Right ventricle myocardium inferior (tissue), 1 donor: ENCODE results near the gene HPCAL1. TPM values are rescaled to one million over a fixed set of nuclear protein-coding genes. Genes with fewer than 3 reads are reported as not detected.

Experiments
- ATAC-seq: fragments of 200-7000 bp; cut with Tn5 transposase; one replicate; pipeline ENCODE4 v1.9.1; 2020; ENCODE audit warnings: mild to moderate bottlenecking, moderate library complexity
- DNase-seq: peaks from one replicate; pipeline ENCODE4 v3.0.0; 2021; ENCODE audit errors: missing footprints
- intact Hi-C: fragments of 100-400 bp; cut with DNase I; formaldehyde crosslinking; loops from one replicate; pipeline ENCODE4 v1.11.0; 2022
- total RNA-seq: library from RNA; stranded (reverse); fragmentation: NEBNext Ultra II Directional; extraction: Animal tissue kit (Norgen Biotek cat#: 25700); gene quantifications from one replicate; pipeline ENCODE4 v1.2.1, GENCODE V29; 2021
- donor health status: DM: no; HTN: yes; CAD: no; lungs with severe emphysema.

HPCAL1 gene
- total RNA-seq, 1 donor from 2014 or later, result 41.9 TPM

DNA sequence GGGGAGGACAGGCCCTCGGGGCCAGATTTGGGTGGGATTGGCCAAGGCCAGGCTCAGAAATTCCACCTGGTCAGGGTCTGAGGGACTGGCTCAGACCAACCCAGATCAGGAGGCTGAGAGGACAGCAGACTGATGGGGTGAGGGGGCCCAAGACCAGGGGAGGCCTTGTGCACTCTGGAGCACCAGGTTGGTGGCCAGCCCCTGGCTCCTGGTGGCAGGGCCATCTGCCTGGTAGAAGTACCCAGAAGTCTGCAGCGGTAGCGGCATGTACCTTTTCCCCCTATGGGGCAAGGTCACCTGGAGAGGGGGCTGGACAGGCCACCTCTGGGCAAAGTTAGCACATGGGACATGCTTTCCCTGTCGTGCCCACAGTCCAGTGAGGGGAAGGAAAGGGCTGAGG, 166.6 kb downstream of the HPCAL1 start:
- DNase-seq, result no peak
- ATAC-seq, result no peak
- intact Hi-C loops, result no loop called here

DNA sequence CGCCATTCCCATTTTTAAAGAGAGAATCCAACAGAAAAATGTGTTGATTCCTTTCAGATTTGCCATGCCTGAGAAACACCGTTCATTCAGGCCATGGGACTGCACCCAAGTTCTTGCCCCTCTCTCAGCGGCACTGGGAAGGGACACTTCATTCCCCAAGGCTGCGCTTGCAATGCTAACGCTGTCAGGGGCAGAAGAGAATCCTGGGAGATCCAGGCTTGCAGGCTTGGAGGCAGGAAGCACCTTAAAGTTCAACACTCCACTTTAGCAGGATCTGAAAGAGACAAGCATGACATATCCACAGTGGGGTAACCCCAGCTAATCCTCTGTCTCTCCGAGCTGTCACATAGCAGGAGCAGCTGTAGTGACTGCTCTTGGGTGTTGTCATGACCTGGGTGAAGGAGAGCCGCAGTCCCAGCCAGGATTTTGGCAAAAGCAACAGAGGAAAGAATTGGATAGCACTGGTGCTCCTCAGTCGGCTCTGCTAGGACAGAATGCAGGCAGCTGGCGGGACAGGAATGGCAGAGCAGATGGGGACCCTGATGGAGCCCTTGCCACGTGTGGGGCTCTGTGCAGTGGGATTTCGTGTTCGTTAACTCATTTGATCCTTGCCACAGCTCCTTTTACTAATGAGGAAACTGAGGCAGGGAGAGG, 167.4 kb downstream of the HPCAL1 start:
- ATAC-seq, result peak; percentile 52
- intact Hi-C loops, result no loop called here
- DNase-seq, result no peak

DNA sequence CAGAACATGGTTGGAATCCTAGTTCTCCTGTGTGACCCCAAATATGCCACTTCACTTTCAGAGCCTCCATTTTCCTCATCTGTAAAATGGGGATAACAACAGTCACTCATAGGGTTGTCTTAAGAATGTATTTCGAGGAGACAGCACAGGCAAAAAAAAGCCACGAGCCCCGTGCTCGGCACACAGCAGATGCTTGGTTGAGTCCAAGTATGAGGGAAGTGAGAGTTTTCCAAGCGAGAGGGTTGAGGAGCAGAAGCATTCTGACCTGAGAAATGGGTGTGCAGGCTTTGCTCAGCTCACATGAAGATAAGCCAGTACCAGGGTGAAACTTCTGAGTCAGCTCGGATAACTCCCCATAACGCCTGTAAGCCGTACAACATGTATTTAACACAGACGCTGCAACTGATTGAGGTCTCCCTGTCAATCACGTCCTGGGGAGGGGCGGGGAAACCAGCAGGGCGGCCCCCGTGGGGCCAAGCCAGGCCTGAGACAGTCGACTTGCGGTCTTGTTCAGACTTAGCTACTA, 168.4 kb downstream of the HPCAL1 start:
- DNase-seq, result no peak
- intact Hi-C loops, result no loop called here
- no peak for ATAC-seq

DNA sequence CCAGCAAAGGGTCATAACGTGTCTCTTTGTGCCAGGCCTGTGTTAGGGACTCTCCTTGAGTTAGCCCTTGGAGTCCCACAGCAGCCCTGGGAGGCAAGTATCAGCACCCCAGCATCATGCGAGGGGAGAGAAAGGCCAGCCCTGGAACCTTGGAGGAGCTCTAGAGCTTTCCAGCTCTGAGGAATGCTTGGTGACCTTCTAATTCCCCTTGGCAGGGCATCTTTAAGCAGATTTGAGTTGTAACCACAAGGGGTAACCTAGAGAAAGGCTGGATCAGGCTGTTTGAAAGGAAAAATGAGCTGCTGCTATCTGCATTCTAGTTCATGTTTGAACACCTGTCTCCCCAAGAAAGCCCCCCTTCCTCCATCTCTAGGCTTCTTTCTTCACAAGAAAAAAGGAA, 169.3 kb downstream of the HPCAL1 start:
- ATAC-seq, result no peak
- intact Hi-C loops, result no loop called here
- no peak for DNase-seq

DNA sequence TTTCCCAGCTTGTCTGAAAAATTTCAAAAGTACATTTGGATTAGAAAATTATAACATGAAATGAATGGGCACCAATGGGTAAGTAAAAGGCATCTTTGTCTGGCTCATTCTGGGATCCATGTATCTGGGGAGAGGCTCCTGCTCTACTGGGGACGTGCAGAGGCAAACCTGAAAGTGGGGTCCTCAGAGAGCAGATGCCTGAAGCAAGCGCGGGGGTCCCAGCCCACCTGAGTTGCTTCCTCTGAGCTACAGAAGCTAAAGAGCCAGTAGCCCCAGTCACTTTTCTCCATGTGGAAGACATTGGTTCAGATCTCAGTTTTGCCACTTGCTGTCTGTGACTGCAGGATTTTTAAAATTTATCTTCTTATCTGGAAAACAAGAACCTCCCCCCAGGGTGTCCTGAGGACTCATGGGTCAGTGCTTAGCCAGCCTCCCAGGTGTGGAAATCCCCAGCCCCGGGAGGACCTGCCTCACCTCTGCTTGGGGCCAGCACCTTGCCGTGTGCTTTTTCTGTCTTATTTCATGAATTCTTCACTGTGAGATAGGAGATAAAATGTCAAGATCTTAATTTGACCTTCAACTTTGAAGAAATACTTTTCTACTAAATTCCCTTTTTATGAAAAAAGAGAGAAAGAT, 170.5 kb downstream of the HPCAL1 start:
- DNase-seq, result no peak
- intact Hi-C loops, result no loop called here
- ATAC-seq, result no peak

DNA sequence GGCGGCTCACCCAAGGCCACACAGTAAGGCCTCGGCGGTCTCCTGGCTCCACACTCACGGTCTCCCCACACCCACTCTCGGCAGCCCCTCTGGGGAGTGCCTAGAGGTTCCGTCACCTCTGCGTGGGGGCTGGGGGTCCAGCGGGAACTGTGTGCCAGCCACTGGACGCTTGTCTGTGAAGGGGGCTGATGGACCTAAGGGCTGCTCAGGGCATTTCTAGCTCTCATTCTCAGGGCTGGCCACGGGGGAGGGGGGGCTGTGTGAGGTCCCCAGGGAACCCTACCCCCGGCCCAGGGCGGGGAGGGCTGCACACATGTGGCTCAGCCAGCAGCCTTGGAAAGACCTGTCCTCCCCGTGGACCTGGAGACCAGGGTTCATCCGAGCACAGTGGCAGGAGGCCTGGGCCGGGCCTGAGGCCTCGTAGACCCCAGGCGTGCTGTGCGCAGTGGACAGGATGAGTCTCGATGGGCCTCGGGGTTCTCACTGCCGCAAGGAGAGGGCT, 172.6 kb downstream of the HPCAL1 start:
- intact Hi-C loops, result no loop called here
- ATAC-seq (no peak), DNase-seq (no peak)

DNA sequence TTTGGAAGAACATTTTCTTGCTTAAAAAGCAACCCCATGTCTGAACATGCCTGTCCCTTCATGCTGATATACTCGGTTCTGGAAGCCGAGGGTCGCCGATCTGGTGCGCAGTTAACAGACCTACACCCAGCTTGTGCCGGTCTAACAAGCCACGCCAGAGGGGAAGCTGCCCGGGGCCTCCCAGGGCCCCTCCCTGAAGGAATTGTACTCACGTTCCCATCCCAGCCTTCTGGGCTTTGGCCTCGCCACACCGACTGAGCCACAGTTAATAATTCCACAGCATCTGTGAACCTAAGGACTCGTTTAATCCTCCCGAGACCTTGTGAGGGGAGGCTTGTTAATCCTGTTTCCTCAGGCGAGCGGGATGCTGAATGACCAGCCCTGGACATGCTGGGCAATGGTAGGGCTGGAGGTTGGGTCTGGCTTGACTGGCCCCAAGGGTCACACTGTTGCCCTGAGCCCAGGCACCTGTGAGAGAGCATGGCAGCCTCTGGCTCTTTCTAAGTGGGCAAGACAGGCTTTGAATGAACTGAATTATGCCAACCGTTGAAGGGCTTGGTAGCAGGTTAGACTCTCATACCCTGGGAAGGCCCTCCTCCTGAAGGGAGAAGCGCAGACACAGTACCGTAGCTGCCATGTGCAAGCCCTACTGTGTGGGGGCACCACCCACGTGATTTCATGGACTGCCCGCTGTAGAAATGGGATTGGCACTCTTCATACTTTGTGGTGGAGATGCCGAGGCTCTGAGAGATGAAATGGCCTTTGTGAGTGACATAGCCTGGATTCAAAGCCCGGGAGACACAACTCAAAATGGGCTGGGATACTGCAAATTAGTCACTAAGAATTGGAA, 173.3 kb downstream of the HPCAL1 start:
- DNase-seq, result no peak
- intact Hi-C loops, result no loop called here
- no peak for ATAC-seq

GRCh38 chr2:10476723-10477442, 174.2 kb downstream of the HPCAL1 start:
- DNase-seq (no peak), ATAC-seq (no peak)
- intact Hi-C loops, result no loop called here

Other genes with a start within 250 kb of the HPCAL1 start
- 3.2 TPM for gene CYS1, start 222.5 kb upstream of the HPCAL1 start, total RNA-seq
- 4.2 TPM for gene RRM2, start 180.2 kb upstream of the HPCAL1 start, total RNA-seq
- gene ODC1, start 145.4 kb downstream of the HPCAL1 start, total RNA-seq, result 37.2 TPM